Measurements from ENCODE around the gene ZNF490. TPM values are rescaled to one million over a fixed set of nuclear protein-coding genes. Genes with fewer than 3 reads are reported as not detected.

ZNF490 gene
- polyA plus RNA-seq, 3 donors = 2.3 to 4.2 (median 2.7) TPM

GRCh38 chr19:12551060-12551832 lies 59.4 kb downstream of the ZNF490 start, which contains the start of gene ZNF564:
TSS of gene ZNF564 (minus strand) at chr19:12551482. CDS start at chr19:12551332, 150 bp downstream.
- Histone ChIP-seq H4K20me1 (ENCODE audit: insufficient read depth, low read length) (peaks cover 10% of the 10 kb centered on the region), H3K4me3 (replicated peaks in 1 of 3; ENCODE audit: low read depth in 2 of 3, low read length in 3 of 3) (peak within 1 kb of the TSS; percentile 64 to 93 (median 83)), H3K27ac (ENCODE audit: low read depth in 1 of 2, low read length in 2 of 2) (peak within 1 kb of the TSS; percentile 91 to 93), H3K79me2 (ENCODE audit: insufficient read depth, low read length) (peaks cover 51% of the 10 kb centered on the region), H3K9ac (ENCODE audit: insufficient read depth, low read length, poor library complexity, severe bottlenecking) (peak within 1 kb of the TSS; percentile 90), H3K9me3 (replicated peaks in 1 of 2; ENCODE audit: control insufficient read depth in 1 of 2, insufficient read depth in 1 of 2, low read length in 2 of 2) (peaks cover 10 to 24% of the 10 kb centered on the region in 2 donors), H3K4me2 (replicated peaks; ENCODE audit: extremely low read depth, low read length, poor library complexity, severe bottlenecking) (peak within 1 kb of the TSS; percentile 83), H3K27me3 (ENCODE audit: control insufficient read depth in 2 of 2, insufficient read depth in 2 of 2, low read length in 2 of 2) (no peaks in the 10 kb centered on the region), H3K36me3 (replicated peaks in 1 of 2; ENCODE audit: control insufficient read depth in 1 of 2, insufficient read depth in 2 of 2, low read length in 2 of 2) (peaks cover 0 to 35% of the 10 kb centered on the region in 2 donors), H2AFZ (ENCODE audit: insufficient read depth, low read depth, low read length, poor library complexity, severe bottlenecking) (peak within 1 kb of the TSS; percentile 84), H3K4me1 (ENCODE audit: control insufficient read depth in 1 of 2, insufficient read depth in 2 of 2, low read length in 2 of 2) (peaks cover 15 to 26% of the 10 kb centered on the region in 2 donors)
- WGBS (ENCODE audit: insufficient coverage) = 0% methylated on average over 49 of the region's 49 CpGs
- Mint-ChIP-seq H3K4me1 (peaks cover 30% of the 10 kb centered on the region), H3K27me3 (ENCODE audit: low read depth in 3 of 3) (peaks cover 0 to 8% (median 7%) of the 10 kb centered on the region in 3 donors), H3K9me3 (peaks cover 15 to 34% (median 17%) of the 10 kb centered on the region in 7 donors), H3K36me3 (peaks cover 17 to 33% of the 10 kb centered on the region in 2 donors), H3K27ac (peak within 1 kb of the TSS; percentile 91 to 97 (median 96)), H3K4me3 (peak within 1 kb of the TSS; percentile 97 to 99)
- peak; percentile 92 to 96 (median 93) for DNase-seq
- no peak for TF ChIP-seq CTCF (IDR thresholded peaks at IDR 0.05)
- intact Hi-C loops (cut with micrococcal nuclease) = loop anchor here in 1 of 2 donors (2.0 to 10.0 kb wide), 3 partner anchors 64 to 118 kb away; partner anchors contain the start of genes ZNF490, ZNF709 and ZNF791

GRCh38 chr19:12546903-12547302 lies 63.7 kb downstream of the ZNF490 start:
- peaks cover 42 to 65% of the 10 kb centered on the region in 2 donors for H3K36me3 Mint-ChIP-seq
- H3K4me3 Mint-ChIP-seq = no peak overlapping the region
- peak overlapping the region in 1 of 7 donors; percentile 44 for H3K27ac Mint-ChIP-seq
- peaks cover 9 to 22% of the 10 kb centered on the region in 2 donors for H3K4me1 ChIP-seq (ENCODE audit: control insufficient read depth in 1 of 2, insufficient read depth in 2 of 2, low read length in 2 of 2)
- H3K9me3 ChIP-seq (replicated peaks in 1 of 2; ENCODE audit: control insufficient read depth in 1 of 2, insufficient read depth in 1 of 2, low read length in 2 of 2) = peaks cover 47 to 59% of the 10 kb centered on the region in 2 donors
- WGBS (ENCODE audit: insufficient coverage) = no CpG with 5 or more reads among the region's 2 CpGs
- peaks cover 31% of the 10 kb centered on the region for H3K4me1 Mint-ChIP-seq
- no peak for TF ChIP-seq CTCF (IDR thresholded peaks at IDR 0.05)
- no peak overlapping the region for H3K4me2 ChIP-seq (replicated peaks; ENCODE audit: extremely low read depth, low read length, poor library complexity, severe bottlenecking)
- intact Hi-C loops (cut with micrococcal nuclease) = no loop called here
- H3K79me2 ChIP-seq (ENCODE audit: insufficient read depth, low read length) = peaks cover 92% of the 10 kb centered on the region
- no peak overlapping the region for H3K4me3 ChIP-seq (replicated peaks in 1 of 3; ENCODE audit: low read depth in 2 of 3, low read length in 3 of 3)
- H3K36me3 ChIP-seq (replicated peaks in 1 of 2; ENCODE audit: control insufficient read depth in 1 of 2, insufficient read depth in 2 of 2, low read length in 2 of 2) = peaks cover 0 to 68% of the 10 kb centered on the region in 2 donors
- H3K9me3 Mint-ChIP-seq = peaks cover 36 to 64% (median 50%) of the 10 kb centered on the region in 7 donors
- H3K27me3 Mint-ChIP-seq (ENCODE audit: low read depth in 3 of 3) = peaks cover 0 to 5% (median 0%) of the 10 kb centered on the region in 3 donors
- H3K27ac ChIP-seq (ENCODE audit: low read depth in 1 of 2, low read length in 2 of 2) = no peak overlapping the region
- peaks cover 15% of the 10 kb centered on the region for H4K20me1 ChIP-seq (ENCODE audit: insufficient read depth, low read length)
- no peak for DNase-seq
- no peaks in the 10 kb centered on the region for H3K27me3 ChIP-seq (ENCODE audit: control insufficient read depth in 2 of 2, insufficient read depth in 2 of 2, low read length in 2 of 2)
- H2AFZ ChIP-seq (ENCODE audit: insufficient read depth, low read depth, low read length, poor library complexity, severe bottlenecking) = no peak overlapping the region
- H3K9ac ChIP-seq (ENCODE audit: insufficient read depth, low read length, poor library complexity, severe bottlenecking) = no peak overlapping the region
